Measurements from ENCODE around the gene BDKRB2. TPM values are rescaled to one million over a fixed set of nuclear protein-coding genes. Genes with fewer than 3 reads are reported as not detected.

The BDKRB2 gene
- total and polyA plus RNA-seq, 2 of the 4 experiments (the other 2 are of a cell fraction) = 60.9 to 73.1 TPM

- no peak for ATAC-seq (ENCODE audit: low read depth)
- WGBS, 2 experiments (ENCODE audit: extremely low coverage in 2 of 2, insufficient read length in 1 of 2) = no CpG with 5 or more reads among the region's 7 CpGs
- Histone ChIP-seq H4K91ac (ENCODE audit: insufficient read depth, low read depth, low read length) (0 out of 2 replicates have a peak overlapping the region, but pooled peaks have one; percentile 16), H2AK5ac (ENCODE audit: low read depth, low read length) (peak overlapping the region; percentile 49; the same call in 1 of the 2 replicates), H3K14ac (replicated peaks; ENCODE audit: low read depth, low read length) (peak overlapping the region; percentile 56), H3K4me3 (ENCODE audit: insufficient read depth, low read depth, low read length) (no peak overlapping the region), H2BK20ac (ENCODE audit: low read depth, low read length) (0 out of 2 replicates have a peak overlapping the region, but pooled peaks have one; percentile 4), H2BK5ac (ENCODE audit: low read depth, low read length, poor library complexity, severe bottlenecking) (peak overlapping the region; percentile 17), H3K4me1 (ENCODE audit: control insufficient read depth, insufficient read depth, low read length) (peaks cover 34% of the 10 kb centered on the region), H3K27ac (ENCODE audit: insufficient read depth, low read length) (peak overlapping the region; percentile 44; the same call in 1 of the 2 replicates), H2AK9ac (replicated peaks; ENCODE audit: low read depth, low read length, poor library complexity) (peak overlapping the region; percentile 4), H4K20me1 (ENCODE audit: insufficient read depth, low read length) (peaks cover 52% of the 10 kb centered on the region), H2AFZ (replicated peaks; ENCODE audit: low read length, poor library complexity) (no peak overlapping the region), H3K9me1 (ENCODE audit: insufficient read depth, low read length) (peaks cover 36% of the 10 kb centered on the region), H3K36me3 (ENCODE audit: control insufficient read depth, insufficient read depth, low read length) (peaks cover 77% of the 10 kb centered on the region), H3K9me3 (ENCODE audit: control insufficient read depth, insufficient read depth, low read length) (peaks cover 14% of the 10 kb centered on the region), H3K79me1 (ENCODE audit: low read depth in 1 of 2, low read length in 2 of 2) (peaks cover 61 to 95% of the 10 kb centered on the region in 2 experiments), H3K56ac (ENCODE audit: extremely low read depth, insufficient read depth, low read length) (no peak overlapping the region), H4K5ac (ENCODE audit: low read depth, low read length) (peak overlapping the region; percentile 3; the same call in 1 of the 2 replicates), H3K18ac (ENCODE audit: low read depth, low read length) (no peak overlapping the region), H2BK15ac (ENCODE audit: low read depth, low read length) (no peak overlapping the region), H3K4ac (ENCODE audit: low read depth, low read length) (peak overlapping the region; percentile 63), H2BK120ac (ENCODE audit: low read depth, low read length) (peak overlapping the region; percentile 44), H3K4me2 (ENCODE audit: low read depth, low read length) (no peak overlapping the region), H3K23ac (ENCODE audit: low read depth, low read length) (no peak overlapping the region), H3K9ac (ENCODE audit: low read depth, low read length) (no peak overlapping the region), H4K8ac (ENCODE audit: low read depth in 2 of 2, low read length in 2 of 2) (peak overlapping the region; percentile 25 to 56; a peak in 3 of 4 replicates), H3K27me3 (ENCODE audit: control insufficient read depth, insufficient read depth, low read length) (no peaks in the 10 kb centered on the region)
- intact Hi-C loops (cut with micrococcal nuclease) = no loop called here
- no peak for DNase-seq
- dilution Hi-C loops (cut with HindIII; ENCODE audit: low sequenced_read_pairs, unreplicated experiment) = no loop called here
- no TSS peak for BruUV-seq (replicated peaks)
- POLR2A ChIA-PET (ENCODE audit: unreplicated experiment) = interaction anchor here (0.6 kb wide), 1 partner anchor 108 kb away, joined by 8 read pairs; no protein-coding TSS in a partner anchor
- CTCF ChIA-PET = interaction anchor here (1.4 kb wide), 1 partner anchor 59 kb away, joined by 3 read pairs; no protein-coding TSS in a partner anchor
- in situ Hi-C loops (cut with MboI; ENCODE audit: low sequenced_read_pairs) = no loop called here
- no peak for TF ChIP-seq RCOR1 (IDR thresholded peaks at IDR 0.05; ENCODE audit: insufficient replicate concordance, low read length)
- no peak for TF ChIP-seq MXI1 (IDR thresholded peaks at IDR 0.05; ENCODE audit: borderline replicate concordance, low read depth, low read length)
- TF ChIP-seq FOS (IDR thresholded peaks at IDR 0.05; ENCODE audit: low read depth, low read length) = no peak
- no peak for TF ChIP-seq ELK1 (IDR thresholded peaks at IDR 0.05; ENCODE audit: borderline replicate concordance, low read depth, low read length)
- no peak for TF ChIP-seq CEBPB (IDR thresholded peaks at IDR 0.05; ENCODE audit: low read depth, low read length)
- no peak for TF ChIP-seq RAD21 (IDR thresholded peaks at IDR 0.05; ENCODE audit: low read length)
- no peak for TF ChIP-seq CTCF (conservative IDR thresholded peaks at IDR 0.05; ENCODE audit: low read depth, low read length)
- no peak for TF ChIP-seq NFE2L2 (IDR thresholded peaks at IDR 0.05; ENCODE audit: low read depth, low read length)
- TF ChIP-seq, protein P1, sequence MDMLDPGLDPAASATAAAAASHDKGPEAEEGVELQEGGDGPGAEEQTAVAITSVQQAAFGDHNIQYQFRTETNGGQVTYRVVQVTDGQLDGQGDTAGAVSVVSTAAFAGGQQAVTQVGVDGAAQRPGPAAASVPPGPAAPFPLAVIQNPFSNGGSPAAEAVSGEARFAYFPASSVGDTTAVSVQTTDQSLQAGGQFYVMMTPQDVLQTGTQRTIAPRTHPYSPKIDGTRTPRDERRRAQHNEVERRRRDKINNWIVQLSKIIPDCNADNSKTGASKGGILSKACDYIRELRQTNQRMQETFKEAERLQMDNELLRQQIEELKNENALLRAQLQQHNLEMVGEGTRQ (IDR thresholded peaks at IDR 0.05; ENCODE audit: low read depth, low read length) = no peak
- TF ChIP-seq POLR2A (IDR thresholded peaks at IDR 0.05; ENCODE audit: low read depth, low read length) = no peak
- TF ChIP-seq RFX5 (IDR thresholded peaks at IDR 0.05; ENCODE audit: low read depth, low read length) = no peak
- TF ChIP-seq CHD1 (IDR thresholded peaks at IDR 0.05; ENCODE audit: low read depth, low read length) = no peak
- no peak for TF ChIP-seq MAZ (IDR thresholded peaks at IDR 0.05; ENCODE audit: borderline replicate concordance, low read depth, low read length)
- TF ChIP-seq MAFK (IDR thresholded peaks at IDR 0.05; ENCODE audit: low read depth, low read length) = no peak
Observed at GRCh38 chr14:96215452-96216244, 11.0 kb downstream of the BDKRB2 start.

Measured in IMR-90 (cell line).